HG03175 (cell line): ENCODE measurements around the gene UBFD1.
"Not testable (repeated sequence)": the region's sequence is repeated elsewhere in the genome, so short reads cannot be mapped to it uniquely, and the experiment has no call there.

Source experiments
- ATAC-seq: cut with Tn5 transposase; IDR thresholded peaks from one replicate; pipeline ENCODE4 v1.9.1; 2021; ENCODE audit warnings: mild to moderate bottlenecking, moderate library complexity; ENCODE audit not compliant: unreplicated experiment

The UBFD1 gene

GRCh38 chr16:23595951-23596720, 38.6 kb downstream of the UBFD1 start, which contains the start of gene NDUFAB1:
NDUFAB1 (minus strand) TSS chr16:23596316; CDS start chr16:23596290, 26 bp downstream.
- ATAC-seq, result peak; percentile 95

- ATAC-seq, result no peak
Measured at GRCh38 chr16:23597003-23597756, 39.7 kb downstream of the UBFD1 start.

GRCh38 chr16:23607726-23608125, 50.2 kb downstream of the UBFD1 start:
- ATAC-seq, result no peak

GRCh38 chr16:23608194-23608593, 50.7 kb downstream of the UBFD1 start:
- no peak for ATAC-seq

GRCh38 chr16:23609929-23610328, 52.4 kb downstream of the UBFD1 start:
- no peak for ATAC-seq

- not testable (repeated sequence) for ATAC-seq
Measured at GRCh38 chr16:23610905-23611304, 53.4 kb downstream of the UBFD1 start.

- ATAC-seq, result no peak
Measured at GRCh38 chr16:23611936-23612335, 54.4 kb downstream of the UBFD1 start.

GRCh38 chr16:23615805-23616204, 58.3 kb downstream of the UBFD1 start:
- no peak for ATAC-seq
